IMR-90 (cell line): ENCODE data around the gene NPY2R. TPM values are rescaled to one million over a fixed set of nuclear protein-coding genes. Genes with fewer than 3 reads are reported as not detected.

ENCODE experiments used
- ATAC-seq: fragments of 200-7000 bp; cut with Tn5 transposase; 2 replicates; pipeline ENCODE4 v1.9.1; 2020; ENCODE audit warnings: low read depth, mild to moderate bottlenecking, moderate library complexity
- BruUV-seq: library from RNA; stranded (reverse); fragments of 400-500 nt; replicated peaks from 2 replicates; lab custom pipeline; 2021; lab: Mats Ljungman, UMichigan
- CTCF ChIA-PET: fragments of 300-600 bp; formaldehyde crosslinking; extraction: SDS; loops from one replicate; lab custom pipeline; 2021; ENCODE audit warnings: antibody characterized with exemption; lab: Yijun Ruan, JAX
- POLR2A ChIA-PET: fragments of 300-600 bp; sonication (Branson Sonifier 250); formaldehyde crosslinking; loops from one replicate; lab custom pipeline; 2022; ENCODE audit warnings: antibody characterized with exemption; ENCODE audit not compliant: unreplicated experiment; lab: Charles Lee
- DNase-seq: peaks from one replicate; pipeline ENCODE4 v3.0.0; 2013
- H2AFZ ChIP-seq: replicated peaks from 2 replicates; pipeline ENCODE3; 2013; ENCODE audit warnings: low read length, mild to moderate bottlenecking; ENCODE audit not compliant: poor library complexity
- H2AK5ac ChIP-seq: 2 replicates; pipeline ENCODE4 v1.6.1; 2013; ENCODE audit warnings: low read depth, low read length, inconsistent platforms
- H2AK9ac ChIP-seq: replicated peaks from 2 replicates; pipeline ENCODE3; 2013; ENCODE audit warnings: mild to moderate bottlenecking, low read depth, low read length, moderate library complexity; ENCODE audit not compliant: poor library complexity
- H2BK120ac ChIP-seq: 2 replicates; pipeline ENCODE4 v1.6.1; 2013; ENCODE audit warnings: low read depth, low read length, inconsistent platforms
- H2BK15ac ChIP-seq: 3 replicates; pipeline ENCODE4 v1.6.1; 2013; ENCODE audit warnings: low read depth, low read length, inconsistent platforms
- H2BK20ac ChIP-seq: 2 replicates; pipeline ENCODE4 v1.6.1; 2013; ENCODE audit warnings: low read depth, mild to moderate bottlenecking, inconsistent platforms, low read length, moderate library complexity
- H2BK5ac ChIP-seq: 2 replicates; pipeline ENCODE4 v1.6.1; 2013; ENCODE audit warnings: mild to moderate bottlenecking, low read depth, low read length, inconsistent platforms; ENCODE audit not compliant: poor library complexity, severe bottlenecking
- H3K14ac ChIP-seq: replicated peaks from 2 replicates; pipeline ENCODE4 v1.6.1; 2013; ENCODE audit warnings: low read depth, low read length, inconsistent platforms
- H3K18ac ChIP-seq: 2 replicates; pipeline ENCODE4 v1.6.1; 2013; ENCODE audit warnings: low read depth, low read length, control low read depth
- H3K23ac ChIP-seq: 2 replicates; pipeline ENCODE4 v1.6.1; 2013; ENCODE audit warnings: low read depth, low read length, inconsistent platforms
- H3K27ac ChIP-seq: 2 replicates; pipeline ENCODE4 v1.5.1; 2013; ENCODE audit warnings: mild to moderate bottlenecking, control low read depth, low read length; ENCODE audit not compliant: insufficient read depth
- H3K27me3 ChIP-seq: 2 replicates; pipeline ENCODE4 v1.6.1; 2013; ENCODE audit warnings: low read length; ENCODE audit not compliant: control insufficient read depth, insufficient read depth
- H3K36me3 ChIP-seq: 2 replicates; pipeline ENCODE4 v1.6.1; 2013; ENCODE audit warnings: low read length, mixed read lengths; ENCODE audit not compliant: control insufficient read depth, insufficient read depth
- H3K4ac ChIP-seq: 2 replicates; pipeline ENCODE4 v1.6.1; 2013; ENCODE audit warnings: low read depth, low read length, inconsistent platforms
- H3K4me1 ChIP-seq: 2 replicates; pipeline ENCODE4 v1.6.1; 2013; ENCODE audit warnings: low read length, mixed read lengths; ENCODE audit not compliant: control insufficient read depth, insufficient read depth
- H3K4me2 ChIP-seq: 2 replicates; pipeline ENCODE4 v1.6.1; 2013; ENCODE audit warnings: low read depth, mild to moderate bottlenecking, control low read depth, low read length, moderate library complexity
- H3K4me3 ChIP-seq: 2 replicates; pipeline ENCODE4 v1.5.1; 2013; ENCODE audit warnings: low read depth, mild to moderate bottlenecking, control low read depth, low read length, moderate library complexity; ENCODE audit not compliant: insufficient read depth
- H3K56ac ChIP-seq: 2 replicates; pipeline ENCODE4 v1.6.1; 2013; ENCODE audit warnings: low read length, inconsistent platforms; ENCODE audit not compliant: insufficient read depth; ENCODE audit errors: extremely low read depth
- H3K79me1 ChIP-seq, 2 experiments: 2 replicates each; pipeline ENCODE4 v1.6.1; 2013; ENCODE audit warnings: low read length in 2 of 2, inconsistent platforms in 1 of 2, low read depth in 1 of 2
- H3K9ac ChIP-seq: 2 replicates; pipeline ENCODE4 v1.6.1; 2013; ENCODE audit warnings: low read depth, low read length, control low read depth
- H3K9me1 ChIP-seq: 2 replicates; pipeline ENCODE4 v1.6.1; 2013; ENCODE audit warnings: low read length, inconsistent platforms; ENCODE audit not compliant: insufficient read depth
- H3K9me3 ChIP-seq: 2 replicates; pipeline ENCODE4 v1.6.1; 2013; ENCODE audit warnings: low read length; ENCODE audit not compliant: control insufficient read depth, insufficient read depth
- H4K20me1 ChIP-seq: 2 replicates; pipeline ENCODE4 v1.6.1; 2013; ENCODE audit warnings: low read length, inconsistent platforms; ENCODE audit not compliant: insufficient read depth
- H4K5ac ChIP-seq: 2 replicates; pipeline ENCODE4 v1.6.1; 2013; ENCODE audit warnings: mild to moderate bottlenecking, low read depth, low read length, control low read depth
- H4K8ac ChIP-seq, 2 experiments: 2 replicates each; pipeline ENCODE4 v1.6.1; 2013; ENCODE audit warnings: low read depth in 2 of 2, low read length in 2 of 2, control low read depth in 1 of 2, inconsistent platforms in 1 of 2
- H4K91ac ChIP-seq: 2 replicates; pipeline ENCODE4 v1.6.1; 2013; ENCODE audit warnings: low read depth, low read length, inconsistent platforms; ENCODE audit not compliant: insufficient read depth
- BHLHE40 ChIP-seq: fragments of 150-350 bp; IDR thresholded peaks from 2 replicates; pipeline ENCODE4 v1.6.1; 2016; ENCODE audit warnings: mild to moderate bottlenecking, low read depth, low read length
- CEBPB ChIP-seq: IDR thresholded peaks from 2 replicates; pipeline ENCODE4 v1.6.1; 2012; ENCODE audit warnings: low read depth, low read length, improper control_type of control experiment
- CHD1 ChIP-seq: IDR thresholded peaks from 2 replicates; pipeline ENCODE4 v1.6.1; 2012; ENCODE audit warnings: low read depth, low read length, improper control_type of control experiment
- CTCF ChIP-seq: conservative IDR thresholded peaks from 2 replicates; pipeline ENCODE4 v1.5.1; 2012; ENCODE audit warnings: mild to moderate bottlenecking, low read depth, low read length, improper control_type of control experiment
- ELK1 ChIP-seq: fragments of 150-350 bp; IDR thresholded peaks from 2 replicates; pipeline ENCODE4 v1.6.1; 2016; ENCODE audit warnings: low read depth, mild to moderate bottlenecking, low read length, moderate library complexity, borderline replicate concordance
- FOS ChIP-seq: fragments of 150-350 bp; IDR thresholded peaks from 2 replicates; pipeline ENCODE4 v1.6.1; 2016; ENCODE audit warnings: low read depth, low read length
- MAFK ChIP-seq: IDR thresholded peaks from 2 replicates; pipeline ENCODE4 v1.6.1; 2012; ENCODE audit warnings: low read depth, low read length, improper control_type of control experiment
- MAZ ChIP-seq: IDR thresholded peaks from 2 replicates; pipeline ENCODE4 v1.6.1; 2012; ENCODE audit warnings: low read depth, mild to moderate bottlenecking, low read length, improper control_type of control experiment, moderate library complexity, borderline replicate concordance
- MXI1 ChIP-seq: IDR thresholded peaks from 2 replicates; pipeline ENCODE4 v1.6.1; 2012; ENCODE audit warnings: low read depth, mild to moderate bottlenecking, low read length, moderate library complexity, borderline replicate concordance
- NFE2L2 ChIP-seq: fragments of 150-350 bp; IDR thresholded peaks from 2 replicates; pipeline ENCODE4 v1.6.1; 2016; ENCODE audit warnings: low read depth, mild to moderate bottlenecking, low read length
- POLR2A ChIP-seq: IDR thresholded peaks from 2 replicates; pipeline ENCODE4 v1.6.1; 2012; ENCODE audit warnings: mild to moderate bottlenecking, low read depth, low read length
- RAD21 ChIP-seq: IDR thresholded peaks from 2 replicates; pipeline ENCODE4 v1.6.1; 2012; ENCODE audit warnings: low read length, improper control_type of control experiment
- RCOR1 ChIP-seq: IDR thresholded peaks from 2 replicates; pipeline ENCODE4 v1.6.1; 2012; ENCODE audit warnings: mild to moderate bottlenecking, low read length, improper control_type of control experiment; ENCODE audit not compliant: insufficient replicate concordance
- RFX5 ChIP-seq: IDR thresholded peaks from 2 replicates; pipeline ENCODE4 v1.8.0; 2012; ENCODE audit warnings: low read depth, mild to moderate bottlenecking, low read length, moderate library complexity
- SMC3 ChIP-seq: fragments of 150-350 bp; IDR thresholded peaks from 2 replicates; pipeline ENCODE4 v1.6.1; 2016; ENCODE audit warnings: low read depth, mild to moderate bottlenecking, antibody characterized with exemption, low read length, moderate library complexity
- USF2 ChIP-seq: fragments of 150-350 bp; IDR thresholded peaks from 2 replicates; pipeline ENCODE4 v1.6.1; 2017; ENCODE audit warnings: mild to moderate bottlenecking, antibody characterized with exemption, low read length, low read depth
- WGBS, 2 experiments: methylation state at CpG; one replicate each; pipeline versions ENCODE4 v1.1.5 to v1.1.7; 2013; ENCODE audit warnings: missing lambda C conversion rate in 2 of 2; ENCODE audit not compliant: insufficient read length in 1 of 2; ENCODE audit errors: extremely low coverage in 2 of 2; 5-methylcytosine and 5-hydroxymethylcytosine counted together
- dilution Hi-C: fragments of 300-500 bp; cut with HindIII; formaldehyde crosslinking; loops from one replicate; pipeline ENCODE4 v1.14.3; 2018; ENCODE audit warnings: low sequenced_read_pairs; ENCODE audit not compliant: unreplicated experiment
- in situ Hi-C: fragments of 300-500 bp; cut with MboI; formaldehyde crosslinking; loops from 3 replicates; pipeline ENCODE4 v1.14.3; 2019; ENCODE audit warnings: low sequenced_read_pairs, inconsistent platforms, mixed read lengths
- intact Hi-C: fragments of 100-400 bp; cut with micrococcal nuclease; formaldehyde crosslinking; loops from 2 replicates; pipeline ENCODE4 v1.10.0; 2022
- polyA plus RNA-seq, 3 experiments: library from polyadenylated mRNA; depleted of rRNA; stranded (reverse); fragments of >200 nt; gene quantifications; 2 replicates each; pipeline ENCODE4 v1.2.3, GENCODE V29; 2012; ENCODE audit warnings: low replicate concordance in 1 of 3
- total RNA-seq: library from RNA; depleted of rRNA; stranded (reverse); fragments of >200 nt; gene quantifications from 2 replicates; pipeline ENCODE4 v1.2.3, GENCODE V29; 2012

Gene NPY2R
- total and polyA plus RNA-seq, 2 of the 4 experiments (the other 2 are of a cell fraction) = not detected

- H3K4me1 ChIP-seq = no peaks in the 10 kb centered on the region
- no peak overlapping the region for H3K4me2 ChIP-seq
- no peak overlapping the region for H2AFZ ChIP-seq
- in situ Hi-C loops = no loop called here
- H3K56ac ChIP-seq = no peak overlapping the region
- no peaks in the 10 kb centered on the region for H3K79me1 ChIP-seq
- H3K36me3 ChIP-seq = no peaks in the 10 kb centered on the region
- no peak overlapping the region for H2AK5ac ChIP-seq
- H3K9ac ChIP-seq = no peak overlapping the region
- no peak overlapping the region for H4K8ac ChIP-seq
- no peak overlapping the region for H3K27ac ChIP-seq
- ChIA-PET POLR2A (no interaction called here), CTCF (no interaction called here)
- DNase-seq (no peak), ATAC-seq (no peak)
- intact Hi-C loops = no loop called here
- H2BK15ac ChIP-seq = no peak overlapping the region
- no peak for TF ChIP-seq MAFK
- no peak for TF ChIP-seq MAZ
- no peak for TF ChIP-seq CHD1
- TF ChIP-seq POLR2A = no peak
- no peak for TF ChIP-seq CTCF
- TF ChIP-seq ELK1 = no peak
- no peak for TF ChIP-seq BHLHE40
- no peak for TF ChIP-seq SMC3
- no peak for TF ChIP-seq NFE2L2
- no peak for TF ChIP-seq RAD21
- no peak for TF ChIP-seq CEBPB
- TF ChIP-seq RFX5 = no peak
- TF ChIP-seq MXI1 = no peak
- no peak for TF ChIP-seq FOS
- no peak for TF ChIP-seq USF2
- TF ChIP-seq RCOR1 = no peak
- no peak overlapping the region for H3K14ac ChIP-seq
- H2BK20ac ChIP-seq = no peak overlapping the region
- no peaks in the 10 kb centered on the region for H3K27me3 ChIP-seq
- no TSS peak for BruUV-seq
- no CpG with 5 or more reads among the region's 8 CpGs for WGBS, 2 experiments
- H2BK120ac ChIP-seq = no peak overlapping the region
- no peaks in the 10 kb centered on the region for H4K20me1 ChIP-seq
- H3K4ac ChIP-seq = no peak overlapping the region
- H3K18ac ChIP-seq = no peak overlapping the region
- no peak overlapping the region for H3K23ac ChIP-seq
- no peak overlapping the region for H4K91ac ChIP-seq
- no peaks in the 10 kb centered on the region for H3K9me3 ChIP-seq
- no peak overlapping the region for H2BK5ac ChIP-seq
- no peaks in the 10 kb centered on the region for H3K9me1 ChIP-seq
- no peak overlapping the region for H4K5ac ChIP-seq
- H3K4me3 ChIP-seq = no peak overlapping the region
- dilution Hi-C loops = no loop called here
- H2AK9ac ChIP-seq = no peak overlapping the region
Measured at GRCh38 chr4:155249016-155249566, 40.7 kb downstream of the NPY2R start.
